ENCODE measurements around the gene CDIP1.

The CDIP1 gene

DNA sequence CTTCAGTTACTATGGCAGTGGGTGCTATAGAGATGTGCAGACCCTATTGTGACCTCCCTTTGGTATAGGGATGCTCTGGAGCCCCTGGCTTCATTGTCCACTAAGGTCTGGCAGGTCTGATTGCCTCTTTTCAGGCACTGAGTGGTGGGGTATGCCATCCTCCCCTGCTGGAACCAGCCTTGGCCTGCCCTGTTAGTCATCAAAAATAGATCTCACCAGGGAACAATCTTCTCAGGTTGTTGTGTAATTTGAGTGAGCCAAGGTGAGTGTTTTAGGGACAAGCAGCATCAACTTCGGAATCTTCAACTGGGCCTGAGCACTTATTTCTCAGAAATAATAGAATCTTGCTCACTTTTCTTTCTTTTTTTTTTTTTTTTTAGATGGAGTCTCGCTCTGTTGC is 42.8 kb downstream of the CDIP1 start:
- Histone ChIP-seq H3K27ac (ENCODE audit: low read length) (no peak overlapping the region), H3F3A (ENCODE audit: insufficient read depth, low read length) (no peaks in the 10 kb centered on the region), H4K20me1 (ENCODE audit: insufficient read depth, low read length) (no peaks in the 10 kb centered on the region)

DNA sequence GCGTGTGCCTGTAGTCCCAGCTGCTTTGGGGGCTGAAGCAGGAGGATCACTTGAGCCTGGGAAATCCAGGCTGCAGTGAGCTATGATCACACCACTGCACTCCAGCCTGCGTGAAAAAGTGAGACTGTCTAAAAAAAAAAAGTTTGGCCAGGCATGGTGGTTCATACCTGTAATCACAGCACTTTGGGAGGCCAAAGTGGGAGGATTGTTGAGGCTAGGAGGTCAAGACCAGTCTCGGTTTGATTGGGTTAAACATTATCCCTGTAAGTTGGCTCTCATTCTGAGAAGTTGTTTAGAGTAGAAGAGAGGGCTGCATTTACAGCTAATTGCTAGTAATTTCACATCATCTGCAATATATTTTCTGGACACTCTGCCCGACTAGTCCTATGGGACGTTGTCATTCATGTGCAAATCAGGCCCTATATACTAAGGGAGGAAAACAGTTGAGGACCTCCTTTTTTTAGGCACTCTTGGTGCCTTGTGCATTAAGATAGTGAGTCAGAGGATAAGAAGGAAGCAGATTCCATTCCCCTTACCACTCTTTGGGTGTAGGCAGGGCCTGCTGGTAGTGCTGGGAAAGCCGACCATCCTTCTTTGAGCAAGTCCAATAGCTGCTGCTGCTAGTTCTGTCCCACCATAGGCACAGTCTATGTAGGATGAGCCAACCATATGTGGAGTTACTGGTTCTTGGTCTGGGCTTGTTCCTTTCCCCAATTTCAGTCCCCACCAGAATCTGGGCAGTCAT is 43.7 kb downstream of the CDIP1 start:
- Histone ChIP-seq H2AFZ (ENCODE audit: low read length) (no peak overlapping the region), H3K4me2 (ENCODE audit: low read depth, low read length) (no peak overlapping the region), H3K9me2 (replicated peaks; ENCODE audit: insufficient read depth, low read length) (no peaks in the 10 kb centered on the region), H3K9me3 (replicated peaks; ENCODE audit: insufficient read depth, low read length) (no peaks in the 10 kb centered on the region), H3K27ac (ENCODE audit: low read length) (no peak overlapping the region), H4K20me1 (ENCODE audit: insufficient read depth, low read length) (no peaks in the 10 kb centered on the region), H3K4me1 (ENCODE audit: low read length) (no peaks in the 10 kb centered on the region), H3K4me3 (ENCODE audit: low read length) (no peak overlapping the region), H3F3A (ENCODE audit: insufficient read depth, low read length) (no peaks in the 10 kb centered on the region), H3K36me3 (replicated peaks; ENCODE audit: insufficient read depth, low read length) (0 out of 2 replicates have a peak, but pooled peaks cover 3% of the 10 kb centered on the region), H3K9ac (ENCODE audit: low read length) (no peak overlapping the region), H3K79me2 (ENCODE audit: low read length) (peaks cover 60% of the 10 kb centered on the region), H3K27me3 (replicated peaks; ENCODE audit: insufficient read depth, low read length) (no peaks in the 10 kb centered on the region)
- no peak for DNase-seq
- TF ChIP-seq EZH2phosphoT487 (IDR thresholded peaks at IDR 0.05; ENCODE audit: low read length): no peak
- no peak for TF ChIP-seq EZH2 (optimal IDR thresholded peaks at IDR 0.05; ENCODE audit: low read depth, low read length)
- TF ChIP-seq, protein P1, sequence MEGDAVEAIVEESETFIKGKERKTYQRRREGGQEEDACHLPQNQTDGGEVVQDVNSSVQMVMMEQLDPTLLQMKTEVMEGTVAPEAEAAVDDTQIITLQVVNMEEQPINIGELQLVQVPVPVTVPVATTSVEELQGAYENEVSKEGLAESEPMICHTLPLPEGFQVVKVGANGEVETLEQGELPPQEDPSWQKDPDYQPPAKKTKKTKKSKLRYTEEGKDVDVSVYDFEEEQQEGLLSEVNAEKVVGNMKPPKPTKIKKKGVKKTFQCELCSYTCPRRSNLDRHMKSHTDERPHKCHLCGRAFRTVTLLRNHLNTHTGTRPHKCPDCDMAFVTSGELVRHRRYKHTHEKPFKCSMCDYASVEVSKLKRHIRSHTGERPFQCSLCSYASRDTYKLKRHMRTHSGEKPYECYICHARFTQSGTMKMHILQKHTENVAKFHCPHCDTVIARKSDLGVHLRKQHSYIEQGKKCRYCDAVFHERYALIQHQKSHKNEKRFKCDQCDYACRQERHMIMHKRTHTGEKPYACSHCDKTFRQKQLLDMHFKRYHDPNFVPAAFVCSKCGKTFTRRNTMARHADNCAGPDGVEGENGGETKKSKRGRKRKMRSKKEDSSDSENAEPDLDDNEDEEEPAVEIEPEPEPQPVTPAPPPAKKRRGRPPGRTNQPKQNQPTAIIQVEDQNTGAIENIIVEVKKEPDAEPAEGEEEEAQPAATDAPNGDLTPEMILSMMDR (IDR thresholded peaks at IDR 0.05; ENCODE audit: low read length): no peak

More for the DNA sequence above, 42.8 kb downstream of the CDIP1 start:
- H3K79me2 ChIP-seq (ENCODE audit: low read length): peaks cover 60% of the 10 kb centered on the region
- TF ChIP-seq, protein P1 (IDR thresholded peaks at IDR 0.05; ENCODE audit: low read length): no peak
- no peak for TF ChIP-seq EZH2 (optimal IDR thresholded peaks at IDR 0.05; ENCODE audit: low read depth, low read length)
- TF ChIP-seq EZH2phosphoT487 (IDR thresholded peaks at IDR 0.05; ENCODE audit: low read length): no peak
- no peak overlapping the region for H3K4me2 ChIP-seq (ENCODE audit: low read depth, low read length)
- 0 out of 2 replicates have a peak, but pooled peaks cover 3% of the 10 kb centered on the region for H3K36me3 ChIP-seq (replicated peaks; ENCODE audit: insufficient read depth, low read length)
- no peaks in the 10 kb centered on the region for H3K9me2 ChIP-seq (replicated peaks; ENCODE audit: insufficient read depth, low read length)
- no peak for DNase-seq
- H3K27me3 ChIP-seq (replicated peaks; ENCODE audit: insufficient read depth, low read length): no peaks in the 10 kb centered on the region
- H3K9ac ChIP-seq (ENCODE audit: low read length): no peak overlapping the region
- no peaks in the 10 kb centered on the region for H3K9me3 ChIP-seq (replicated peaks; ENCODE audit: insufficient read depth, low read length)
- no peak overlapping the region for H2AFZ ChIP-seq (ENCODE audit: low read length)
- H3K4me1 ChIP-seq (ENCODE audit: low read length): no peaks in the 10 kb centered on the region
- H3K4me3 ChIP-seq (ENCODE audit: low read length): no peak overlapping the region

DNA sequence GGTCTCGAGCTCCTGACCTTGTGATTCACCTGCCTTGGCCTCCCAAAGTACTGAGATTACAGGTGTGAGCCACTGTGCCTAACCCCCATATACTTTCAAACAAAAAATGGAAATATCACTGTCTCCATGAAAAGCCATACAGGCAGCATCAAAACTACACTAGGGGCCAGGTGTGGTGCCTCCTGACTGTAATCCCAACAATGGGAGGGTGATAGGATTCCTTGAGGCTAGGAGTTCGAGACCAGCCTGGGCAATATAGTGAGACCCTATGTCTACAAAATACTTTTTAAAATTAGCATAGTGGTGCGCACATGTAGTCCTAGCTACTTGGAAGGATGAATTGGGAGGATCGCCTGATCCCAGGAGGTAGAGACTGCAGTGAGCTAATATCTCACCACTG is 46.7 kb downstream of the CDIP1 start:
- no peaks in the 10 kb centered on the region for H3K9me3 ChIP-seq (replicated peaks; ENCODE audit: insufficient read depth, low read length)
- TF ChIP-seq EZH2phosphoT487 (IDR thresholded peaks at IDR 0.05; ENCODE audit: low read length) (no peak), EZH2 (optimal IDR thresholded peaks at IDR 0.05; ENCODE audit: low read depth, low read length) (no peak)
- TF ChIP-seq, protein P1 (IDR thresholded peaks at IDR 0.05; ENCODE audit: low read length): no peak
- H3K79me2 ChIP-seq (ENCODE audit: low read length): peaks cover 51% of the 10 kb centered on the region
- DNase-seq: no peak
- no peak overlapping the region for H2AFZ ChIP-seq (ENCODE audit: low read length)
- no peak overlapping the region for H3K4me3 ChIP-seq (ENCODE audit: low read length)
- no peak overlapping the region for H3K27ac ChIP-seq (ENCODE audit: low read length)
- H3K4me1 ChIP-seq (ENCODE audit: low read length): no peaks in the 10 kb centered on the region
- H4K20me1 ChIP-seq (ENCODE audit: insufficient read depth, low read length): no peaks in the 10 kb centered on the region
- H3K36me3 ChIP-seq (replicated peaks; ENCODE audit: insufficient read depth, low read length): 0 out of 2 replicates have a peak, but pooled peaks cover 7% of the 10 kb centered on the region
- no peaks in the 10 kb centered on the region for H3K27me3 ChIP-seq (replicated peaks; ENCODE audit: insufficient read depth, low read length)
- no peak overlapping the region for H3K9ac ChIP-seq (ENCODE audit: low read length)
- no peak overlapping the region for H3K4me2 ChIP-seq (ENCODE audit: low read depth, low read length)
- no peaks in the 10 kb centered on the region for H3K9me2 ChIP-seq (replicated peaks; ENCODE audit: insufficient read depth, low read length)
- H3F3A ChIP-seq (ENCODE audit: insufficient read depth, low read length): no peaks in the 10 kb centered on the region; the same call in 1 of the 2 replicates

All from MM.1S (cell line).